ENCODE measurements around the gene FKBP3. TPM values are rescaled to one million over a fixed set of nuclear protein-coding genes. Genes with fewer than 3 reads are reported as not detected.

FKBP3 gene
- total RNA-seq, 1 donor from 2014 or later: 51.6 TPM

- DNase-seq (ENCODE audit: extremely low read depth, low read depth, low spot score): no peak
Measured at GRCh38 chr14:45065956-45066355, 68.3 kb downstream of the FKBP3 start.

Other genes with a start within 250 kb of the FKBP3 start
- gene KLHL28, start 172.5 kb downstream of the FKBP3 start, total RNA-seq: 5.0 and 8.7 TPM in 2 replicates
- 21.7 and 28.3 TPM in 2 replicates for gene TOGARAM1, start 172.3 kb downstream of the FKBP3 start, total RNA-seq
- 9.0 and 29.6 TPM in 2 replicates for gene PRPF39, start 50.4 kb downstream of the FKBP3 start, total RNA-seq
- 4.8 and 6.2 TPM in 2 replicates for gene FANCM, start 1.4 kb upstream of the FKBP3 start, total RNA-seq
- gene MIS18BP1, start 118.7 kb upstream of the FKBP3 start, total RNA-seq: 10.1 and 26.7 TPM in 2 replicates